ENCODE measurements around the gene SLFN14. TPM values are rescaled to one million over a fixed set of nuclear protein-coding genes. Genes with fewer than 3 reads are reported as not detected.

Gene SLFN14
- total and polyA plus RNA-seq, 2 of the 4 experiments (the other 2 are of a cell fraction), result not detected

DNA sequence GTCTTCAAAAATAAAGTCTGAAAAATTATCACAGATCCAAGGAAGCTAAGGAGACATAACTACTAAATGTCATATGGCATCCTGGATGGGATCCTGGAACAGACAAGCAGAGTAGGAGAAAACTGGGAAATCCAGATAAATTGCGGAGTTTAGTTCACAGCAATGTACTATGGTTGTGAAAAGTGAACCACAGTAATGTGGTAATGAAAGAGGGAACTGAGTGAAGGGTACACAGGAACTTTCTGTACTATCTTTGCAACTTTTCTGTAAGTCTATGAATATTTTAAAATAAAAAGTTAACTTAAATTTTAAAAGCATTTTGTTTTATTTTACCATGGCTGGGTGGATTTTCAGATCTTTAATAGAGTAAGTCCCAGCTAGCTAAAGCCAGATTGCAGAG lies 39.5 kb downstream of the SLFN14 start:
- H3K18ac ChIP-seq (ENCODE audit: low read depth, low read length), result no peak overlapping the region
- DNase-seq, result no peak
- H3K9ac ChIP-seq (ENCODE audit: low read depth, low read length), result no peak overlapping the region
- H3K27ac ChIP-seq (ENCODE audit: insufficient read depth, low read length), result no peak overlapping the region
- no peak overlapping the region for H2BK5ac ChIP-seq (ENCODE audit: low read depth, low read length, poor library complexity, severe bottlenecking)
- BruUV-seq (replicated peaks), result no TSS peak
- WGBS, 2 experiments (ENCODE audit: extremely low coverage in 2 of 2, insufficient read length in 1 of 2), result no CpG with 5 or more reads among the region's 1 CpG
- H3K9me1 ChIP-seq (ENCODE audit: insufficient read depth, low read length), result no peaks in the 10 kb centered on the region
- TF ChIP-seq, protein P1, sequence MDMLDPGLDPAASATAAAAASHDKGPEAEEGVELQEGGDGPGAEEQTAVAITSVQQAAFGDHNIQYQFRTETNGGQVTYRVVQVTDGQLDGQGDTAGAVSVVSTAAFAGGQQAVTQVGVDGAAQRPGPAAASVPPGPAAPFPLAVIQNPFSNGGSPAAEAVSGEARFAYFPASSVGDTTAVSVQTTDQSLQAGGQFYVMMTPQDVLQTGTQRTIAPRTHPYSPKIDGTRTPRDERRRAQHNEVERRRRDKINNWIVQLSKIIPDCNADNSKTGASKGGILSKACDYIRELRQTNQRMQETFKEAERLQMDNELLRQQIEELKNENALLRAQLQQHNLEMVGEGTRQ (IDR thresholded peaks at IDR 0.05; ENCODE audit: low read depth, low read length), result no peak
- TF ChIP-seq RAD21 (IDR thresholded peaks at IDR 0.05; ENCODE audit: low read length) (no peak), FOS (IDR thresholded peaks at IDR 0.05; ENCODE audit: low read depth, low read length) (no peak), CHD1 (IDR thresholded peaks at IDR 0.05; ENCODE audit: low read depth, low read length) (no peak), CTCF (conservative IDR thresholded peaks at IDR 0.05; ENCODE audit: low read depth, low read length) (no peak), ELK1 (IDR thresholded peaks at IDR 0.05; ENCODE audit: borderline replicate concordance, low read depth, low read length) (no peak), SMC3 (IDR thresholded peaks at IDR 0.05; ENCODE audit: low read depth, low read length) (no peak), RFX5 (IDR thresholded peaks at IDR 0.05; ENCODE audit: low read depth, low read length) (no peak), BHLHE40 (IDR thresholded peaks at IDR 0.05; ENCODE audit: low read depth, low read length) (no peak), NFE2L2 (IDR thresholded peaks at IDR 0.05; ENCODE audit: low read depth, low read length) (no peak), CEBPB (IDR thresholded peaks at IDR 0.05; ENCODE audit: low read depth, low read length) (no peak), RCOR1 (IDR thresholded peaks at IDR 0.05; ENCODE audit: insufficient replicate concordance, low read length) (no peak), POLR2A (IDR thresholded peaks at IDR 0.05; ENCODE audit: low read depth, low read length) (no peak), MAZ (IDR thresholded peaks at IDR 0.05; ENCODE audit: borderline replicate concordance, low read depth, low read length) (no peak), MAFK (IDR thresholded peaks at IDR 0.05; ENCODE audit: low read depth, low read length) (no peak)
- intact Hi-C loops (cut with micrococcal nuclease) (no loop called here), in situ Hi-C loops (cut with MboI; ENCODE audit: low sequenced_read_pairs) (no loop called here), dilution Hi-C loops (cut with HindIII; ENCODE audit: low sequenced_read_pairs, unreplicated experiment) (no loop called here)
- no peak for ATAC-seq (ENCODE audit: low read depth)
- H3K4me2 ChIP-seq (ENCODE audit: low read depth, low read length), result no peak overlapping the region
- no peaks in the 10 kb centered on the region for H3K9me3 ChIP-seq (ENCODE audit: control insufficient read depth, insufficient read depth, low read length)
- H2BK20ac ChIP-seq (ENCODE audit: low read depth, low read length), result no peak overlapping the region
- no peak overlapping the region for H3K4ac ChIP-seq (ENCODE audit: low read depth, low read length)
- H3K4me1 ChIP-seq (ENCODE audit: control insufficient read depth, insufficient read depth, low read length), result no peaks in the 10 kb centered on the region
- H2BK15ac ChIP-seq (ENCODE audit: low read depth, low read length), result no peak overlapping the region
- H3K36me3 ChIP-seq (ENCODE audit: control insufficient read depth, insufficient read depth, low read length), result no peaks in the 10 kb centered on the region
- H4K8ac ChIP-seq (ENCODE audit: low read depth in 2 of 2, low read length in 2 of 2), result no peak overlapping the region
- H2AK9ac ChIP-seq (replicated peaks; ENCODE audit: low read depth, low read length, poor library complexity), result no peak overlapping the region
- H3K56ac ChIP-seq (ENCODE audit: extremely low read depth, insufficient read depth, low read length), result no peak overlapping the region
- H4K20me1 ChIP-seq (ENCODE audit: insufficient read depth, low read length), result no peaks in the 10 kb centered on the region
- H3K27me3 ChIP-seq (ENCODE audit: control insufficient read depth, insufficient read depth, low read length), result peaks cover 12% of the 10 kb centered on the region
- no peak overlapping the region for H3K4me3 ChIP-seq (ENCODE audit: insufficient read depth, low read depth, low read length)
- POLR2A ChIA-PET (ENCODE audit: unreplicated experiment), result interaction anchor here (0.6 kb wide), 2 partner anchors 50 to 174 kb away, joined by 5 read pairs; no protein-coding TSS in a partner anchor
- H2AK5ac ChIP-seq (ENCODE audit: low read depth, low read length), result no peak overlapping the region
- CTCF ChIA-PET, result no interaction called here
- no peak overlapping the region for H3K14ac ChIP-seq (replicated peaks; ENCODE audit: low read depth, low read length)
- H4K5ac ChIP-seq (ENCODE audit: low read depth, low read length), result no peak overlapping the region
- no peak overlapping the region for H2BK120ac ChIP-seq (ENCODE audit: low read depth, low read length)
- no peaks in the 10 kb centered on the region for H3K79me1 ChIP-seq (ENCODE audit: low read depth in 1 of 2, low read length in 2 of 2)
- H2AFZ ChIP-seq (replicated peaks; ENCODE audit: low read length, poor library complexity), result no peak overlapping the region
- no peak overlapping the region for H4K91ac ChIP-seq (ENCODE audit: insufficient read depth, low read depth, low read length)
- H3K23ac ChIP-seq (ENCODE audit: low read depth, low read length), result no peak overlapping the region

All from IMR-90 (cell line).